NCI-H187 (cell line): Measurements from ENCODE around the gene PLCB1.
"Not testable (repeated sequence)": the region's sequence is repeated elsewhere in the genome, so short reads cannot be mapped to it uniquely, and the experiment has no call there.

Experiments used
- DNase-seq, 2 experiments: peaks; one replicate each; lab custom pipeline; 2025; lab: John Stamatoyannopoulos, UW

Gene PLCB1

GRCh38 chr20:8404912-8405635 is 273.0 kb downstream of the PLCB1 start:
- no peak for DNase-seq

DNA sequence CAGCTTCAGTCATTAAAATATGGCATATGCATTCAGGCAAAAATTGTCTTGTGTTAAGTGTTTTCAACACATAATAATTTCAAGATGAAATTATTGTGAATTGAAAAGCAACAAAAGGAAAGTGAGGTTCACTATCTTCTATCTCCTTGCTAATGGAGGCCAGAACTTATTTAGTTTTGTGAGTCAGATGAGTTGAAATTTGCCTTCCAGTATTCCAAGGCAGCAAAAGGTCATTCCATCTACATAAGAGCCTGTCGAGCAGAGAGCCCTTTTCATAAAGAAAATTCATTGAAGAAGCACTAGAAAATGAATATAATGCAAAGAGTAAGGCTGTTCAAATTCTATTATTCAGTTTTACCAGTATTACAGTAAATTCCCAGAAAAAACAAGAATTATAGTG is 274.3 kb downstream of the PLCB1 start:
- no peak for DNase-seq

- no peak for DNase-seq
These were observed 276.7 kb downstream of the PLCB1 start for GRCh38 chr20:8408587-8409307.

DNA sequence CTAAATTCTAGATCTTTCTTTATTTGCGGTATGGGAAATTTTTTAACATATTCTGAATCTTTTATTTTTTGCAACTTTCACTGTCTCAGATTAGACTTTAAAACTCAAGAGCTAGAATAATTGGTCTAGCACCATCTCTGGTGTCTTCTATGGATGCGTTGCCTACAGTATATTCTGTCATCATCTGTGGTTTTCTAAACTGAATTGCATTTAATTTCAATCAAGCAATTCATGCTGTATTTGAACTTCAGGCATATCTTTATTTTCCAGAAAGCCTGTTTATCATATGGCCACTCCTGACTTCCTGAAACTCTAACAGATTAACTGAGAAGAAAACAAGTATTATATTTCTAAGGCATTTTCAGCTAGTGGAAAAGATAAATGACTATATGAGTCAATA is 281.6 kb downstream of the PLCB1 start:
- no peak for DNase-seq

DNA sequence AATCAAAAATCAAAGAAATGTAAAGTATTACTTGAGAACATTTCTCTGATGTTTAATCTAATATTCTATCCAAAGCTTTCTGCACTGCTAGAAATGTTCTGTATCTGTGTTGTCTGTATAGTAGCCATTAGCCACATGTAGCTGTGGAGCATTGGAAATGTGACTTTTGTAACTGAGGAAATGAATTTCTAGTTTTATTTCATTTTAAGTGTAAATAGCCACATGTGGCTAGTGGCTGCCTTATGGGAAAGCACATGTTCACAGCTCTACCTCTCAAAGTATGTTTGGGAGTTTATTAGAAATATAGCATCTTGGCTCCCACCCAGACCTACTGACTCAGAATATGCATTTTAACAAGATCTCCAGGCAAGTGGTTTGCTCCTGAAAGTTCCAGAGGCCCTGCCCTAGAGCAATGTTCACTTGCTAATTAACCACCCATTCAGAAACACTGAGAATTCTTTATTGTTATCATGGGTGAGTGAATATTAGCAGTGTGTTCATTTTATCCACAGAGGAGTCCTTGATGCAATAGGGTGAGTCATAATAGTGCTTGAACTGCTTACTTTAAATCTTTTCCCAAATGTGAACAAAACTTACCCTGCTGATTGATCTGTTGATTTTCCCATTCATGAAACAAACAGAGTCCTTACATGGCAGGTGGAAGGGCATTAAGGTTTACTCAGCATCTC is 282.7 kb downstream of the PLCB1 start:
- no peak for DNase-seq

DNA sequence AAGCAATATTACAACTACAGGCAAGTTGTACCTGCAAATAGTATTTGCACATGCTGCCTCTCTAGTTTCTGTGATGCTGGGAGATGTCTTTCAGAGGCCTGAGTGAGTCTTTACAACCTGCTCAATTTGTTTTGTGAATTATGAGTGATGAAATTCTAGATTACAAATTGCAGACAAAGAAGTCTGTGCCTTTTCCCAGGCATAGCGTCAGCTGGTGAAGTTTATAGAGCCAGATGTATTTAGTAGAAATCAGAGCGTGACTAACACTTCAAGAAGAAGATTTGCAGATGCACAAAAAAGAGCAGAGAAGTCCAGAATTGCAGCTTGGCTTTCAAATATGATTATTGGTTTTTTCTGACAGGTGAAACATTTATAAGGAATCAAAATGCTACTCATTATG is 289.9 kb downstream of the PLCB1 start:
- no peak for DNase-seq

DNA sequence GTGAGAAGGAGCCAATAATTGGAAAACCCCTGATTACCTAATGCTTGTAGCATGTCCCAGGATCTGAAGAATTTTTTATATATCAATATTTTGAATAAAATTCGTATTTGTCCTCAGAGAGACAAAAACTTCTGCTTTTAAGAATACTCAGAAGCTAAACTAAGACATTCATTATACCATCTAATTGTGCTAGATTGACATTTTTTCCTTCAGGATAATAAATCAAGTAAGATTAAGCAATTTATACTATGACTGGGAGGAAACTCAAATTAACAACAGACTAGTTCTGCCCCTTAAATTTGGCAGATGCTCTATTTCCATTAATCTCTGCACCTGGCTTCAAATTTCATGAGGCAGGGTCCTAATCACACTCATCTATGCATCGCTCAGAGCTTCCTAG is 291.4 kb downstream of the PLCB1 start:
- no peak for DNase-seq

GRCh38 chr20:8424010-8424409 is 291.9 kb downstream of the PLCB1 start:
- DNase-seq = no peak

GRCh38 chr20:8425016-8425415 is 292.9 kb downstream of the PLCB1 start:
- no peak for DNase-seq

GRCh38 chr20:8425802-8426201 is 293.7 kb downstream of the PLCB1 start:
- DNase-seq = no peak

DNA sequence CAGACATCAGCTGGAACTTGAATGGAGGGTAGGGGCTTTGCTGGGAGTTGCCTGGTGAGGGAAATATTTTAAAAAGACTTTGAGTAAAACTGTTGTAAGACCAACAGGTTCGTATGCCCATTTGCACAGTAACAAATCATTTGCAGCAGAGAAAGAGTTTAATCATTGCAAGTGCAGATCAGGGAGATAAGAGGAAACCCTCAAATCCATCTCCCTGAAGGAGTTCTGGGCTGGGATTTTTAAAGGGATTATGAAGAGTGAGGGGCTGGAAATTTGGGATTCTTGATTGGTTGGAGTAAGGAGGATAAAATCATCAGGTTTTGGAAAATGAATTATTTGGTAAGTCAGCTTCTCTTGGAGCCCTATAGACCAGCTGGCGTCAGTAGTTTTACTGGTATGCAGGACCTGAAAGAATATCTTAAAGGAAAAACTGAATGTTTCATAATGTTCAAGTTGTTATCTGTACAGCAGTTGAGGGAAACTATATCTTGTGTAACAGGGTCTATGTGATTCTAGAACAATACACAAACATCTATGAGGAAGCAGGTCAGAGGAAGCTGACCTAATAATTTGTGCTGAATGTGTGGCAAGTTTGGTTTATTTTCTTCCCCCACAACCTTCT is 295.5 kb downstream of the PLCB1 start:
- no peak for DNase-seq

GRCh38 chr20:8428988-8429387 is 296.9 kb downstream of the PLCB1 start:
- no peak for DNase-seq

DNA sequence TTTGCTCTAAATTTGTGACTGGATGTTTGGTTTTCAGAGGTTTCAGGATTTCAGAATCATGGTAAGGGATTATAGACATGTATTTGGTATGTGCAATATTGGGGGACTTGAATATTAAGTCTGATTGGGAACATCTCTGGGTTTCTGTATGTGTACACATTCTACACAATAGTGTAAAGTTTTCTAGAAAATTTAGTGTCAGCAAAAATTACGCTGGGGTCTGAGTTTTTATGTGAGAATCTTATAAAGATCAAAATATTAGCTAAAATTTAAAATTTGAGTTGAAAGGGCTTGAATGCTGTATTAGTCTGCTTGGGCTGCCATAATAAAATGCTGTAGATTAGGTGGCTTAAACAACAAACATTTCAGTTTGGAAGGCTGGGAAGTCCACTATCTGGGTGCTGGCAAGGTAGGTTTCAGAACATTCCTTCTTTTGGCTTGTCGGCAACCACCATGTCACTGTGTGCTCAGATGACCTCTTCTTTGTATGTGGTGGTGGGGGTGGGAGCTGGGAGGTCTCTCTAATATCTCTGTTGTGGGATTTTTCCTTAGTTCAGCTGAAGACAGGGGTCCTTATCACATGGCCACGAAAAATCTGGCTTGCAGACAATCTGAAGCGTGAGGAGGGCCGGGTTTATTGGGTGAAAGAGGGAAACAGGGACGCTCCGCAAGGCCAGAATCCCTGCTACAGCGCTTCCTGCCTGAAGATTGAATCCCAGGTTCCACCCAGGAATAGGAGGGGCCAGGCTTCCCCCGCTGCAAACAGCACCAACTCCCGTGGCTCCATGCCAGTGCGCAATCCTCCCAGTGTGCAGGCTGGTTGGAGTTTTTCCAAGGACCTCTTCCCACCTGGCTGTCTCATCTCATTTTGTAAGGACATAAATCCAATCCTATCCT is 299.7 kb downstream of the PLCB1 start:
- no peak for DNase-seq

DNA sequence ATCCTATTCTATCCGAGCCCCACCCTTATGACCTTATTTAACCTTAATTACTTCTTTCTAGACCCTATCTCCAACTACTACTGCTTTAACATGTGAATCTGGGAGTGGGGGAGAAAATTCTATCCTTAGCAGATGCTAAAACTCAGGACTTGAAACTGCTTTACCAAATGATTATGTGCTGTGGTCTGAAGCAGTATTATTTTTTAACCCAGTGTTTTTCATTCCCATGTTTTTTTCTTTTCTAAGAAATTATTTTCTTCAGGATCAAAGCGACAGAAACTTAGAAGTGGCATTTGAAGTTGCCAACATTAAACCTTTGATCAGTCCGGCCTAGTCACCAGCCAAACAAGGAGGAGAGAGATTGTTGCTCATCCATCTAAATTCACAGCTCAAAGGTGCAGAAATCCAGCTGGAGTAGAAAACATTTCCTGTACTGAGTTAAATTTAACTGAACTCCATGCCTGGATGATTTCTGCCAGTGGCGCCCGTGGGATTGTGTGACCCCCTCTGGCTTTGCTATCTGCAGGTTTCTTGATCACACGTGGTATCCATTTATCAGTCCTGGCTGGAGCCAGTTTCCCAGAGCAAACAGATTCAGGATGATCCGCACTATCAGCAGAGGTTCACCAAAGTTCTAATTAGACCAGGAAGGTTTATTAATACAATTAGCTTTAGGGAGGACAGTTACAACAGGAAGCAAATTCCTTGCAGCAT is 300.5 kb downstream of the PLCB1 start:
- DNase-seq = no peak

GRCh38 chr20:8433291-8433690 is 301.2 kb downstream of the PLCB1 start:
- no peak for DNase-seq

DNA sequence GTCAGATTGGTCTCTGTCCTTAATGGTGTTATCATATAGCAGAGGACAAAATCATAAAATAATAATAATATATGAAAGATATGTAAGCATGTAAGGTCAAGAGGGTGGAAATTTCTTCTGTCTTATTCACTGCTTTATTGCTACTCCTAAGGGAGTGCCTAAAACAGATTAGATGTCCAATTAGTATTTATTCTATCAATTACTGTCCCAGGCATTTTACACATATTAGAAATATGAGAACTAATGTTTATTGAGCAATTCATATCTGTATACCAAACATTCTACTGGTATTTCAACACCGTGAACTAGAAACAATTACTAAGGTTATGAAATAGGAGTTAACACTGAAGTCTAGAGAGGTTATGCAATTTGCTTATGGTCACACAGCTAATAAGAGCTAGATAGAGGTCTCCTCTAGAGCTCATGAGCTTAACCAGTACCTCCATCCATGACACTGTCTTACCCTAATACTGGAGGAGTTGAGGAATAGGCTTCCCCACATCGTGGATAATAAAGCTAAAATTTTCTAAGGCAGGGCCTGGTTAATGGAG is 302.3 kb downstream of the PLCB1 start:
- no peak for DNase-seq

- DNase-seq = no peak
These were observed 303.4 kb downstream of the PLCB1 start for GRCh38 chr20:8435285-8436035.

DNA sequence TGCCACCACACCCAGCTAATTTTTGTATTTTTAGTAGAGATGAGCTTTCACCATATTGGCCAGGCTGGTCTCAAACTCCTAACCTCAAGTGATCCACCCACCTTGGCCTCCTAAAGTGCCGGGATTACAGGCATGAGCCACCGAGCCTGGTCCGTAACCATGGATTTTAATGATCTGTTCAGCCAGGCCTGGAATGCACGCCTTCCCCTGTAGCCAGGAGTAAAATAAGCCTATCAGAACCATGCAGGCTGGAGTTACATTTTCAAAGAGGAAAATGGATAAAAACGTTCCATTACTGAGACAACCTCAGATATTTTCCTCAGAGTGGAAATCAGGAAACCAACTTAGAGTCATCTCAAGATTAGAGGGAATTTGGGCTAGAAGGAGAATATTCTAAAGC is 304.9 kb downstream of the PLCB1 start:
- DNase-seq = not testable (repeated sequence)

- DNase-seq = no peak
These were observed 306.7 kb downstream of the PLCB1 start for GRCh38 chr20:8438748-8439147.
